GM20000 (cell line): ENCODE data around the gene RADIL.

Experiments used
- DNase-seq: peaks from one replicate; pipeline ENCODE4 v3.0.0; 2012; ENCODE audit warnings: low spot score
- TF ChIP-seq, protein P1 (sequence below): IDR thresholded peaks from 2 replicates; pipeline ENCODE4 v1.5.1; 2012; ENCODE audit warnings: mild to moderate bottlenecking, control low read depth; ENCODE audit errors: extremely low read depth, missing control alignments

The RADIL gene, protein sequence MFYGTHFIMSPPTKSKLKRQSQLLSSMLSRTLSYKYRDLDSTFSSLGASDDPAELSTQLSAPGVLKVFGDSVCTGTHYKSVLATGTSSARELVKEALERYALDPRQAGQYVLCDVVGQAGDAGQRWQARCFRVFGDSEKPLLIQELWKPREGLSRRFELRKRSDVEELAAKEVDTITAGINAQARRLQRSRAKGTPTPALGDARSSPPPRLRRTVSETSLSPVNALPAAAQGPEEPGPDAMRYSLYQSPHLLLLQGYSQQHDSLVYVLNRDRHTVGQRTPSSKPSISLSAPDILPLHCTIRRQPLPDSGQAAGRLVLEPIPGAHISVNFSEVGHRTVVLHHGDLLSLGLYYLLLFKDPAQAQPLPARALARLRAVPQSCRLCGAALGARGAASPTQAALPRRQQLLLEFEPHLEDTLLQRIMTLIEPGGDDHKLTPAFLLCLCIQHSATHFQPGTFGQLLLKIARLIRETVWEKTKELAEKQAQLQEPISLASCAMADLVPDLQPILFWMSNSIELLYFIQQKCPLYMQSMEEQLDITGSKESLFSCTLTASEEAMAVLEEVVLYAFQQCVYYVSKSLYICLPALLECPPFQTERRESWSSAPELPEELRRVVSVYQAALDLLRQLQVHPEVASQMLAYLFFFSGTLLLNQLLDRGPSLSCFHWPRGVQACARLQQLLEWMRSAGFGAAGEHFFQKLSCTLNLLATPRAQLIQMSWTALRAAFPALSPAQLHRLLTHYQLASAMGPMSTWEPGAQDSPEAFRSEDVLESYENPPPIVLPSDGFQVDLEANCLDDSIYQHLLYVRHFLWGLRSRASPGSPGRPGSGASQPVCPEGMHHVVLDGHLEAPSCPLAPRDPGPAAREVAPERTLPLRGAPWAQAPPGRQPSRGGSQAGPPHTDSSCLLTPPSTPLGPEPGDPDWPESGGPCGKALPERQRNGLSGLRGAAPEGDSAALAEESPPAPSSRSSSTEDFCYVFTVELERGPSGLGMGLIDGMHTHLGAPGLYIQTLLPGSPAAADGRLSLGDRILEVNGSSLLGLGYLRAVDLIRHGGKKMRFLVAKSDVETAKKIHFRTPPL

DNA sequence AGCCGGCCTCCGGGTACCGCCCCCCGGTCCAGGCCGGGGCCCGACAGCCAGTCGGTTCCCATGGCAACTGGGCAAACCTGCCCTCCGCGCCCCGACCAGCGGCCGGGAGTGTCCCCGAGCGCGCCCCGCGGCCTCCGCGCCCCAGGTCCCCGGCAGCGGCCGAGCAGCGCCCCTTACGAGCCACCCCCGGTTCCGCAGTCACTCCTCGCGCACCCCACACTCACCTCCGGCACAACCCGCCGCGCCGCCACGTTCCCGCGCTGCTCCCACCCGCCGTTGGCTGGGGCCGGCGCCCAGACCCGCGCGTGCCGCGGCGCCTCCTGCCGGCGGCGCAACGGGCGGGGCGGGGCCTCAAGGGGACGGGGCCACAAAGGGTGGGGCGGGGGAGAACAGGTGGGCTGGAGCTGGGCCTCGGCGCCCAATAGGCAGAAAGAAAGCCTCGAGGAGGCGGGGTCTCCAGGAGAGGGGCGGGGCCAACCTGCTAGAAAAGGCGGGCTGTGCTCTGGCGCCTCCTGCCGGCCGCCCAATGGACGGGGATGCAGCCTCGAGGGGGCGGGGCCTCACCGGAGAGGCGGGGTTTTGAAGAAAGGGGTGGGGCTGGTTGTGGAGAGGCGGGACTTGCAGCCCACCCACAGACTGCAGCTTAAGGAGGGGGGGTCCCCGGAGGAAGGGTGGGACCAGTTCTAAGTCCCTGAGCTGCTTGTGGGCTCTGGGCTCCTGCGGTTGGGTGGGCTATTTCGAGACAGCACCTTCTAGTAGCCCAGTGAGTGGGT lies at the start of gene RADIL:
Gene RADIL, minus strand, starts transcription at position 345 of the 773 bp plus-strand sequence. CDS start 5,577 bp downstream, outside the sequence.
- DNase-seq: peak; percentile 92
- TF ChIP-seq, protein P1, sequence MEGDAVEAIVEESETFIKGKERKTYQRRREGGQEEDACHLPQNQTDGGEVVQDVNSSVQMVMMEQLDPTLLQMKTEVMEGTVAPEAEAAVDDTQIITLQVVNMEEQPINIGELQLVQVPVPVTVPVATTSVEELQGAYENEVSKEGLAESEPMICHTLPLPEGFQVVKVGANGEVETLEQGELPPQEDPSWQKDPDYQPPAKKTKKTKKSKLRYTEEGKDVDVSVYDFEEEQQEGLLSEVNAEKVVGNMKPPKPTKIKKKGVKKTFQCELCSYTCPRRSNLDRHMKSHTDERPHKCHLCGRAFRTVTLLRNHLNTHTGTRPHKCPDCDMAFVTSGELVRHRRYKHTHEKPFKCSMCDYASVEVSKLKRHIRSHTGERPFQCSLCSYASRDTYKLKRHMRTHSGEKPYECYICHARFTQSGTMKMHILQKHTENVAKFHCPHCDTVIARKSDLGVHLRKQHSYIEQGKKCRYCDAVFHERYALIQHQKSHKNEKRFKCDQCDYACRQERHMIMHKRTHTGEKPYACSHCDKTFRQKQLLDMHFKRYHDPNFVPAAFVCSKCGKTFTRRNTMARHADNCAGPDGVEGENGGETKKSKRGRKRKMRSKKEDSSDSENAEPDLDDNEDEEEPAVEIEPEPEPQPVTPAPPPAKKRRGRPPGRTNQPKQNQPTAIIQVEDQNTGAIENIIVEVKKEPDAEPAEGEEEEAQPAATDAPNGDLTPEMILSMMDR: peak; percentile 35

DNA sequence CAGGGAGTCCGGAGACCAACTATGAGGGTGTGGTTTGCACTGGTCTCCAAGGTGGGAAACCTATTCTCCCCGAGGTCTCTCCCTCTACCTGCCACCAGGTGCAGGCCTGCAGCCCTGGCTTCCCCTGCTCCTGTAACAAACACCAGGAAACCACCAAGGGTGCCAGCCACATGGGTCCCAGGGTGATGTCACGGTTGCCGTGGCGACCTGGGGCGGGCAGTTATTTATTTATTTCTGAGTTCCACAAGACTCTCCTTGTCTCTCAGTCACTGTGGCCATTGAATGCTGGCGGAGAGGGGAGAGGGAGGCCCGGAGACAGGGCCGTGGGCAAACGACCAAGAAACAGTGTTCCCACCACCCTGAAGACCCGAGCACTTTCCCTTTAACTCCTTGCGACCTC lies 48.4 kb upstream of the RADIL start:
- no peak for DNase-seq
- TF ChIP-seq, protein P1: no peak

DNA sequence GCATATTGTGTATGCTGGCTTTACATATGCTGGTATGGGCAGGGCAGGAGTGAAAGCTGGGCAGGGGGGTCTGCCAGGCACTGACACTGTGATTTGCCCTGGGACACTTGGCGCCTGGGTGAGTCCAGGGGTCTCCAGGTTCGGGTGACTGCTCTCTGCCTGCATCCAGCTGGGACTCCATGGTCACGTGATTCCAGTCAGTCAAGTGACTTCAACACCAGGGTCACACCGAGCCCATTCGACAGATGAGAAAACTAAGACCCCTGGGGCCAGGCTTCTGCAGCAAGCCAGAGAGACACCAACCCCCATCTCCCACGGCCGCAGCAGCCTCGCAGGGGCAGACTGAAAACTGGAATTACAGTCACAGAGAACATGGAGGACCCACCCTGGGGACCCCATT lies 45.5 kb upstream of the RADIL start:
- DNase-seq: no peak
- TF ChIP-seq, protein P1: no peak

DNA sequence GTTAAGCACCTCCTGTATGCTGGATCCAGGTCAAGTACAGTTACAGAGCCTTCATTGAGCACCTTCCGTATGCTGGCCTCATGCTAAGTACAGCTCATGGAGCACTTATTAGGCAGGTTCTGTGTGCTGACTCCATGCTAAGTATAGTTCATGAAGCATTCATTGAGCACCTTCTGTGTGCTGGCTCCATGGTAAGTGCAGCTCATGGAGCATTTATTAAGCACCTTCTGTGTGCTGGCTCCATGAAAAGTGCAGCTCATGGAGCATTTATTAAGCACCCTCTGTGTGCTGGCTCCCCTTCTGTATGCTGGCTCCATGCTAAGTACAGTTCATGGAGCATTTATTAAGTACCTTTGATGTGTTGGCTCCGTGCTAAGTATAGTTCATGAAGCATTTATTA lies 44.9 kb upstream of the RADIL start:
- TF ChIP-seq, protein P1: no peak

DNA sequence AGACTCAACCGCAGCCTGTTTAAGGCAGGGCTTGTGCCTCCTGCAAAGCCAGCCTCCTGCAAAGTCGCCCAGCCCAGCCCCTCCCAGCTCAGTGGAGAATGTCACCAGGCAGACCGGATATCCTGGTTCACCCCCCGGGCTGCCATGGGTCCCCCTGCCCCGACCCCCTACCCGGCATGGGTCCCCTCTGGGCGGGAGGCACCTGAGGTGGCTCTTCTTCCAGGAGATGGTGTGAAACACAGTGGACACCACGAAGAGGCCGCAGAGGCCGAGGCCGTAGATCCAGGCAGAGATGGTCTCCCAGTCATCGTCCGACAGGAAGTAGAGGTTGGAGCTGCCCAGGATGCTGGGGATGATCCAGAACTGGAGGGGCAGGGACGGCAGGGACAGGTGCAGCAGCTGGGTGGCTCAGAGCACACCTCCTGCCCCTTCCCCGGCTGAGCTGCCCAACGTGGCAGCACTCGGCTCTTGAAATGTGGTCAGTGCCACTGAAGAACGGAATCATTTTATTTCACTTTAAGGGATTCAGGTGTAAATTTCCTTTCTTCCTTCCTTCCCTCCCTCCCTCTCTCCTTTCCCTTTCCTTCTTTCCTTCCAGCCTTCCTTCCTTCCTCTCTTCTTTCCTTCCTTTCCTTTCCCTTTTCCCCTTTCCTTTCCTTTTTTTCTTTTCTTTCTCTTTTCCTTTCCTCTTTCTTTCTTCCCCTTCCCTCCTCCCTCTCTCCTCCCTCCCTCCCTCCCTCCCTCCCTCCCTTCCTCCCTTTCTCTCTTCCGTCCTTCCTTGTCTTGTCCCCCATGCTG lies 36.7 kb upstream of the RADIL start:
- no peak for DNase-seq
- TF ChIP-seq, protein P1: no peak

More for the DNA sequence above, 44.9 kb upstream of the RADIL start:
- no peak for DNase-seq

DNA sequence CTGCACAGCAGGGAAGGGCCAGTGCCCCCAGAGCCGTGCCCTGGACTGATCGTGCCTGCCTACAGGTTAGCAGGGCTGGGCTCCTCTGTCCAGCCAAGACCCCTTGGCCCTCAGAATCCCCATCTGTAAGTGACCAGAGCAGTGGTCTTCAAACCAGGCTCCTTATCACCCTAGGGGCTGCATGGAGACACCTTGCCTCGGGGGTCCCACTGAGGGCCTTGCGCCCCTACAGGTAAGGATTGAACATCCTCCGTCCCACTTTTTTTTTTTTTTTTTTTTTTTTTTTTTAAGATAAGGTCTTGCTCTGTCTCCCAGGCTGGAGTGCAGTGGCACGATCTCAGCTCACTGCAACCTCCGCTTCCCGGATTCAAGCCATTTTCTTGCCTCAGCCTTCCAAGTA lies 32.6 kb upstream of the RADIL start:
- DNase-seq: no peak

More for the DNA sequence above, 32.6 kb upstream of the RADIL start:
- TF ChIP-seq, protein P1: no peak
